HFF-Myc (cell line): ENCODE results near the gene EHD4.

Experiments
- DNase-seq: peaks from one replicate; pipeline ENCODE4 v3.0.0-alpha.2; 2011; ENCODE audit warnings: low read depth; ENCODE audit errors: extremely low read depth
- H3K4me3 ChIP-seq: replicated peaks from 2 replicates; pipeline ENCODE4 v1.5.1; 2011; ENCODE audit warnings: low read depth, mild to moderate bottlenecking, control low read depth, low read length
- TF ChIP-seq, protein P1 (sequence below): IDR thresholded peaks from 2 replicates; pipeline ENCODE4 v1.5.1; 2012; ENCODE audit warnings: mild to moderate bottlenecking, low read depth, low read length, control low read depth; ENCODE audit errors: missing control alignments

Gene EHD4

DNA sequence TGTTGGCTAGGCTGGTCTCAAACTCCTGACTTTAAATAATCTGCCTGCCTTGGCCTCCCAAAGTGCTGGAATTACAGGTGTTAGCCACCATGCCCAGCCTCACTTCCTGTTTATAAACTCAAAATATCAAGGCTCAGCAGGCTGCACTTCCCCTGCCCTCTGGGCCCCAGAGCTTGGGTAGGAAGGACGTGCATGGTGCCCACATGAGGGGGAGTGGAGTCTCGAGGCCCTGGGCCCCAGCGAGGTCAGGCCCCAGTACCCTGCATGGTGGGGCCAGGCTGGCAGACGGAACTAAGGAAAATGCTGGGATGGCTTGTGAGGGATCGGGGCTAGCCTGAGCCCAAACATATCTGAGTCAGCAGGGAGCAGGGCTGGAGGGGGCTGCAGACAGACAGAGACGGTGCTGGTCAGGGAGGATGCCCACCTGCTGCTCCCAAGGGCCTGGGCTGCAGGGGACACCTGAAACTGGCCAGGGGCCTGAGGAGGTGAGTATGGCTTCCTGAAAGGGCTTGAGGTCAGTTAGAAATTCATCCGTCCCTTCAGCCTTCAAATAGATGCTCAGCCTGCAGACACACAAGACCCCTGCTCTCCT, 83.6 kb downstream of the EHD4 start:
- H3K4me3 ChIP-seq: no peak overlapping the region
- TF ChIP-seq, protein P1, sequence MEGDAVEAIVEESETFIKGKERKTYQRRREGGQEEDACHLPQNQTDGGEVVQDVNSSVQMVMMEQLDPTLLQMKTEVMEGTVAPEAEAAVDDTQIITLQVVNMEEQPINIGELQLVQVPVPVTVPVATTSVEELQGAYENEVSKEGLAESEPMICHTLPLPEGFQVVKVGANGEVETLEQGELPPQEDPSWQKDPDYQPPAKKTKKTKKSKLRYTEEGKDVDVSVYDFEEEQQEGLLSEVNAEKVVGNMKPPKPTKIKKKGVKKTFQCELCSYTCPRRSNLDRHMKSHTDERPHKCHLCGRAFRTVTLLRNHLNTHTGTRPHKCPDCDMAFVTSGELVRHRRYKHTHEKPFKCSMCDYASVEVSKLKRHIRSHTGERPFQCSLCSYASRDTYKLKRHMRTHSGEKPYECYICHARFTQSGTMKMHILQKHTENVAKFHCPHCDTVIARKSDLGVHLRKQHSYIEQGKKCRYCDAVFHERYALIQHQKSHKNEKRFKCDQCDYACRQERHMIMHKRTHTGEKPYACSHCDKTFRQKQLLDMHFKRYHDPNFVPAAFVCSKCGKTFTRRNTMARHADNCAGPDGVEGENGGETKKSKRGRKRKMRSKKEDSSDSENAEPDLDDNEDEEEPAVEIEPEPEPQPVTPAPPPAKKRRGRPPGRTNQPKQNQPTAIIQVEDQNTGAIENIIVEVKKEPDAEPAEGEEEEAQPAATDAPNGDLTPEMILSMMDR: no peak
- DNase-seq: no peak

DNA sequence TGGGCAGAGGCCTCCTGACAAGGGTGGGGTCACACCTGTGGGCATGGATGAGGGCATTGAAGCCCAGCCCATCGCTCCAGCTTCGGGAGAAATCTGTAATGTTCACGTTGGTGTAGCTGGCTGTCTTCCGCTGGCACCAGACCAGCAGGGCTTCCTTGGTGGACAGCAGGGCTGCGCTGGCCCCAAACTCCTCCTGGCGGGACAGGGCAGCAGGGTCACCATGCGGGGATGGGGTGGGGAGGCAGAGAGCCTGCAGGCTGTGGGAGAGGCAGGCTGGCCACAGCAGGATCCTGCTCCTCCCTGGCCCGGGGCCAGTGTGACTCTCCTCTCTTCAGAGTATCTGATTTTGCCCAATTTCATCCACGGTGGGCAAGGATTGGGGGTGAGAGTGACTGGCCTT, 84.5 kb downstream of the EHD4 start:
- TF ChIP-seq, protein P1: no peak

DNA sequence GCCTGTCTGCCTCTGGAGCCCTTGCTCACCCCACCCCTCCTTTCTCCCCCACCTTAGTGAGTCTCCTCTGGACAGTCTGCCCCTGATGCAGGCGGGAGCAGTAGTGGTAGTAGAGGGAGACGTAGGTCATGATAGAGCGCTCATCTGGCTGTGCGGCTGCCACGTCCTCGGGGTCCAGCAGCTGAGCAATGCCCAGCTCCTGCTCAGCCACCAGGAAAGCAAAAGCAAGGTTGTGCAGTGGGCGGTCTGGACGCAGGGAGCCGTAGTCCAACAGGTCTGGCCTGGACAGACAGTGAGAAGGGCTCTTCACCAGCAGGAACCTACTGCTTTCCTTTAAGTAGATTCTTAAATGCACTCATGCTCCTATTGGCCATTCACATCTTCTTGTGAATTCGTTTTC, 85.2 kb downstream of the EHD4 start:
- DNase-seq: no peak
- no peak overlapping the region for H3K4me3 ChIP-seq
- TF ChIP-seq, protein P1: no peak

More for the DNA sequence above, 84.5 kb downstream of the EHD4 start:
- H3K4me3 ChIP-seq: no peak overlapping the region
- DNase-seq: no peak

DNA sequence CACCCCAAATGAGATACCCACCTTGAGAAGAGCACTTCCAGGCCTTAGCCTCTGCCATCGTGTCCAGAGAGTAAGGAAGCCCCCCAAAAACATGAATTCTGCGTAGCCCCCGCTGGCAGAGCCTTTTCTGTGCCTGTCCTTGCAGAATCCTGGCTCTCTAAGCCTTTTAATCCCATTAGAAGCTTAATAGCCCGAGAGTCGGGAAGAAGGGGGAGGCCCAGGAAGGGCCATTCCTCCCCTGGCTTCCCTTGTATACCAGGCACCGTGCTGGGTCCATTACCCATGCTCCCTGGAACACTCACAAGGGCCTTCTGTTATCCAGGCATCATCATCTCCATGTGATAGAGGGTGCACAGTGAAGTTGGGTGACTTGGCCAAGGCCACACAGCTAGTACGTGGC, 85.6 kb downstream of the EHD4 start:
- H3K4me3 ChIP-seq: no peak overlapping the region
- DNase-seq: no peak
- TF ChIP-seq, protein P1: no peak

DNA sequence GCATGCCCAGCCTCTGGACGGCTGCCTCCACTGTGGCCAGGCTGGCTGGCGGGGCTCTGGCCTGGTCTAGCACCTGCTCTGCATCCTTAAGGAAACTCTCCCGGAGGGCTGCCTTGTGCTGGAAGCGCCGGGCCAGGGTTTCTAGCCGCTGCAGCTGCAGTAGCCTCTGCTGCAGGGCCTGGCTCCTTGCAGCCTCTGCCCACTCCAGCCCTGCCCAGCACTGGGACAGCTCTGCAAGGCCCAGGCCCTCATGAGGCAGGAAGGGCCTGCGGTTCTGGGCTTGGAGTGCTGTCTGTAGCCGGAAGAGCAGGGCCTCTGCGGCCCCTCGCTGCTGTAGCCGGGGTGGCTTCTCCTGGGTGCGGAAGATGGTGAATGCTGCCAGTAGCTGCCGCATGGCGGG, 86.5 kb downstream of the EHD4 start:
- no peak for DNase-seq
- H3K4me3 ChIP-seq: no peak overlapping the region
- TF ChIP-seq, protein P1: no peak

DNA sequence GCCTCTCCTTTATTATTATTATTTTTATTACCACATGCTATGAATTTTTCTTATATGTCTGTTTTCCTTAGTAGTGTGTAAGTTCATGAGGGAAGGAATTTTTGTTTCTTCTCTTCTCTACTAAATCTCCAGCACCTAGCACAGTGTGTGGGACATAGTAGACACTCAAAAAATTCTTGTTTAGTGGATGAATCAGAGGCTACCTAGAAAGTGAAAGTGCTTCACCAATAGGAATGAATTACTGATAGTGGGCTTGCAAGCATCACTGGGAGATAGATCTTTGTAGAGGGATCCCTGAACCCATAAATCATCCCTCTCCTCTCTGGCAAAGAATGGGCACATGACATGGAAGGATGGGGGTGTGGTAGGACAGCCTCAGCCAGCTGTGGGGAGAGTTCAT, 87.0 kb downstream of the EHD4 start:
- H3K4me3 ChIP-seq: no peak overlapping the region
- no peak for DNase-seq
- TF ChIP-seq, protein P1: no peak

DNA sequence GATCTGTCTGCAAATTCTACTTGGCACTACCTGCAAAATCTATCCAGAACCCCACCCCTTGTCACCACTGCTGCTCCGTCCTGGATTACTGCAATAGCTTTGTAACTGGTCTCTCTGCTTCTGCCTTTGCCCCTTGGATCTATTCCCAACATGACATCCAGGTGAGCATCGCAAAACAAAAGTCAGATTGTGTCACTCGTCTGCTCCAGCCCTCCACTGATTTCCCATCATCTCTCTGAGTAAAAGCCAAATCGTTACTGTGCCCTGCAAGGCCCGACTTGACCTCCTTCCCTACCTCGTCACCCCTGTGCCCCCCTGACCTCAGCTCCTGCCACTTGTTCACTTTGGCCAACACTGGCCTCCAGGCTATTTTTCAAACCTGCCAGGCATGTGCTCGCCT, 87.9 kb downstream of the EHD4 start:
- TF ChIP-seq, protein P1: no peak
- H3K4me3 ChIP-seq: no peak overlapping the region
- no peak for DNase-seq
